GM12878 (cell line): Measurements from ENCODE around the gene IGF1R. TPM values are rescaled to one million over a fixed set of nuclear protein-coding genes. Genes with fewer than 3 reads are reported as not detected.

Source experiments
- ATAC-seq: fragments of 200-7000 bp; cut with Tn5 transposase; 3 replicates; pipeline ENCODE4 v1.9.1; 2020; ENCODE audit warnings: mild to moderate bottlenecking, moderate library complexity
- BruUV-seq: library from RNA; stranded (reverse); fragments of 400-500 nt; replicated peaks from 2 replicates; lab custom pipeline; 2021; lab: Mats Ljungman, UMichigan
- CTCF ChIA-PET: fragments of 300-600 bp; sonication (Branson Sonifier 250); formaldehyde crosslinking; extraction: SDS; loops from one replicate; lab custom pipeline; 2021; ENCODE audit warnings: inconsistent platforms; lab: Yijun Ruan, JAX
- POLR2A ChIA-PET: fragments of 350-600 bp; formaldehyde crosslinking; extraction: SDS; loops from one replicate; lab custom pipeline; 2021; ENCODE audit warnings: inconsistent platforms; lab: Charles Lee
- RAD21 ChIA-PET: fragments of 300-600 bp; sonication (Branson Sonifier 250); formaldehyde crosslinking; loops from one replicate; lab custom pipeline; 2023; ENCODE audit warnings: antibody characterized with exemption; ENCODE audit not compliant: unreplicated experiment; lab: Charles Lee
- SMC1A ChIA-PET: fragments of 300-600 bp; sonication (Branson Sonifier 250); formaldehyde crosslinking; loops from one replicate; lab custom pipeline; 2023; ENCODE audit not compliant: unreplicated experiment, uncharacterized antibody; lab: Charles Lee
- DNase-seq: peaks from one replicate; pipeline ENCODE4 v3.0.0-alpha.2; 2011; ENCODE audit warnings: low read depth, low spot score
- FAIRE-seq: peaks from 3 replicates; lab custom pipeline; 2011; peaks lifted over from hg19 to GRCh38; lab: Jason Lieb, UNC
- H2AFZ ChIP-seq: 2 replicates; pipeline ENCODE4 v1.6.0; 2011; ENCODE audit warnings: low read depth, low read length, control low read depth; ENCODE audit not compliant: control insufficient read depth
- H3K27ac ChIP-seq: 2 replicates; pipeline ENCODE4 v1.5.1; 2011; ENCODE audit warnings: control low read depth; ENCODE audit not compliant: control insufficient read depth, insufficient read depth
- H3K27me3 ChIP-seq, 2 experiments: replicated peaks in 1 of 2; 2 replicates each; pipeline versions ENCODE4 v1.6.0 to v1.6.1; 2011; ENCODE audit warnings: low read length in 1 of 2; ENCODE audit not compliant: control insufficient read depth in 2 of 2, insufficient read depth in 2 of 2
- H3K36me3 ChIP-seq, 2 experiments: 2 replicates each; pipeline ENCODE4 v1.5.1; 2011; ENCODE audit warnings: low read length in 1 of 2; ENCODE audit not compliant: control insufficient read depth in 2 of 2, insufficient read depth in 2 of 2
- H3K4me1 ChIP-seq: 2 replicates; pipeline ENCODE4 v1.6.1; 2011; ENCODE audit warnings: mild to moderate bottlenecking, low read length, moderate library complexity, mixed read lengths; ENCODE audit not compliant: control insufficient read depth, insufficient read depth
- H3K4me2 ChIP-seq: 2 replicates; pipeline ENCODE4 v1.6.0; 2011; ENCODE audit warnings: control low read depth; ENCODE audit not compliant: control insufficient read depth, insufficient read depth
- H3K4me3 ChIP-seq: fragments of 200-600 bp; sonication (generic); 2 replicates; pipeline ENCODE4 v1.5.1; 2016
- H3K79me2 ChIP-seq: 2 replicates; pipeline ENCODE4 v1.6.0; 2011; ENCODE audit warnings: low read length; ENCODE audit not compliant: control insufficient read depth, insufficient read depth
- H3K9ac ChIP-seq: 2 replicates; pipeline ENCODE4 v1.8.0; 2011; ENCODE audit warnings: low read length, control low read depth, mixed read lengths; ENCODE audit not compliant: control insufficient read depth, insufficient read depth
- H3K9me3 ChIP-seq: replicated peaks from 3 replicates; pipeline ENCODE4 v1.5.1; 2011; ENCODE audit warnings: mild to moderate bottlenecking, low read length; ENCODE audit not compliant: control insufficient read depth, insufficient read depth
- H4K20me1 ChIP-seq: 2 replicates; pipeline ENCODE4 v1.6.0; 2011; ENCODE audit not compliant: control insufficient read depth, insufficient read depth
- ATF2 ChIP-seq: IDR thresholded peaks from 2 replicates; pipeline ENCODE4 v1.6.1; 2012; ENCODE audit warnings: low read length, inconsistent platforms
- CBX3 ChIP-seq: fragments of 200-600 bp; sonication (generic); IDR thresholded peaks from 2 replicates; pipeline ENCODE4 v1.6.1; 2016; ENCODE audit warnings: low read depth, borderline replicate concordance
- CHD2 ChIP-seq: IDR thresholded peaks from 2 replicates; pipeline ENCODE4 v1.6.1; 2011; ENCODE audit warnings: low read depth, low read length, improper control_type of control experiment, borderline replicate concordance
- HDAC2 ChIP-seq: fragments of 200-600 bp; sonication (generic); IDR thresholded peaks from 2 replicates; pipeline ENCODE4 v1.6.1; 2017
- HDGF ChIP-seq: fragments of 450-650 bp; IDR thresholded peaks from 2 replicates; pipeline ENCODE4 v1.6.1; 2016; ENCODE audit warnings: antibody characterized with exemption
- NFYA ChIP-seq: IDR thresholded peaks from 2 replicates; pipeline ENCODE4 v1.6.1; 2011; ENCODE audit warnings: low read depth, mild to moderate bottlenecking, low read length, improper control_type of control experiment, borderline replicate concordance
- PRDM15 ChIP-seq: fragments of 450-650 bp; formaldehyde crosslinking; IDR thresholded peaks from 2 replicates; pipeline ENCODE4 v1.4.0; 2020; ENCODE audit warnings: mild to moderate bottlenecking, moderate library complexity
- RAD21 ChIP-seq: IDR thresholded peaks from 2 replicates; pipeline ENCODE4 v1.6.1; 2011; ENCODE audit warnings: mild to moderate bottlenecking, low read depth, low read length, moderate library complexity; ENCODE audit not compliant: insufficient read depth
- RELA ChIP-seq: fragments of 450-650 bp; IDR thresholded peaks from 2 replicates; pipeline ENCODE4 v1.8.0; 2014; ENCODE audit warnings: borderline replicate concordance; ENCODE audit not compliant: partially characterized antibody
- ZBTB4 ChIP-seq: fragments of 450-650 bp; formaldehyde crosslinking; IDR thresholded peaks from 2 replicates; pipeline ENCODE4 v1.4.0; 2022; ENCODE audit warnings: mild to moderate bottlenecking, moderate library complexity
- ZBTB40 ChIP-seq: fragments of 450-650 bp; IDR thresholded peaks from 2 replicates; pipeline ENCODE4 v1.6.1; 2016; ENCODE audit warnings: mild to moderate bottlenecking, moderate library complexity, borderline replicate concordance
- WGBS: methylation state at CpG from one replicate; pipeline ENCODE4 v1.1.6; 2016; ENCODE audit warnings: low lambda C conversion rate; ENCODE audit not compliant: insufficient replicate concordance, insufficient coverage; ENCODE audit errors: missing lambda C conversion rate; 5-methylcytosine and 5-hydroxymethylcytosine counted together
- in situ Hi-C: fragments of 300-500 bp; cut with MboI; formaldehyde crosslinking; loops from 9 replicates; pipeline ENCODE4 v1.14.3; 2018; ENCODE audit warnings: mixed read lengths
- intact Hi-C: fragments of 100-400 bp; cut with micrococcal nuclease; formaldehyde crosslinking; loops from one replicate; pipeline ENCODE4 v1.14.2; 2022; ENCODE audit not compliant: unreplicated experiment
- polyA plus RNA-seq, 11 experiments: library from polyadenylated mRNA; depleted of rRNA in 4 of 11; unstranded in 6 of 11; stranded (reverse) in 5 of 11; fragments of >200 nt; fragmentation: Nextera tagmentation in 4 of 11; fragmentation: Illumina TruSeq in 1 of 11; extraction: Ambion mirVana in 4 of 11; extraction: Trizol in 1 of 11; gene quantifications; 1 replicate in 1 of 11; 2 replicates in 10 of 11; pipeline versions ENCODE4 v1.2.1 to v1.2.3, GENCODE V29; 2011 to 2016; ENCODE audit warnings: inconsistent platforms in 2 of 11, missing spikeins in 2 of 11, low read depth in 1 of 11
- total RNA-seq, 4 experiments: library from RNA; depleted of rRNA in 3 of 4; stranded (reverse); fragments of >200 nt in 3 of 4; fragmentation: Illumina TruSeq in 1 of 4; extraction: Trizol in 1 of 4; gene quantifications; 2 replicates each; pipeline versions ENCODE4 v1.2.1 to v1.2.3, GENCODE V29; 2013 to 2021

The IGF1R gene
- total and polyA plus RNA-seq, 10 of the 15 experiments (the other 5 are each of a cell fraction or from before 2014, with no cell fraction given) = 0.03 to 2.7 (median 0.66) TPM

GRCh38 chr15:98684436-98684835 lies 36.1 kb downstream of the IGF1R start:
- Histone ChIP-seq H3K4me2 (no peak overlapping the region), H3K27ac (no peak overlapping the region), H3K27me3 (no peaks in the 10 kb centered on the region), H3K9me3 (no peaks in the 10 kb centered on the region), H2AFZ (no peak overlapping the region), H3K4me3 (no peak overlapping the region), H3K79me2 (no peaks in the 10 kb centered on the region), H3K36me3 (no peaks in the 10 kb centered on the region), H3K4me1 (no peaks in the 10 kb centered on the region), H4K20me1 (no peaks in the 10 kb centered on the region), H3K9ac (no peak overlapping the region)
- intact Hi-C loops = no loop called here
- in situ Hi-C loops = no loop called here
- FAIRE-seq (no peak), DNase-seq (no peak), ATAC-seq (no peak)
- ChIA-PET SMC1A (no interaction called here), CTCF (interaction anchor here (0.6 to 1.4 kb wide), 3 partner anchors 27 to 165 kb away, joined by 3 to 7 read pairs (median 3); no protein-coding TSS in a partner anchor), RAD21 (no interaction called here), POLR2A (no interaction called here)
- BruUV-seq = no TSS peak
- 65% methylated on average over 4 of the region's 4 CpGs for WGBS
- TF ChIP-seq CBX3 (no peak), HDGF (no peak), CHD2 (no peak), HDAC2 (no peak), ZBTB4 (CRISPR knock-in tag) (no peak), RELA (no peak), ZBTB40 (no peak), PRDM15 (no peak), RAD21 (no peak), NFYA (no peak), ATF2 (no peak)
